GM12875 (cell line): Measurements from ENCODE around the gene ASTN1.

Experiments
- H3K4me3 ChIP-seq: one replicate; pipeline ENCODE4 v1.5.1; 2011; ENCODE audit warnings: low read depth, low read length, control low read depth
- CTCF ChIP-seq: IDR thresholded peaks from 2 replicates; pipeline ENCODE4 v1.5.1; 2011; ENCODE audit warnings: low read depth, mild to moderate bottlenecking, control low read depth, inconsistent platforms, low read length, moderate library complexity, borderline replicate concordance; ENCODE audit not compliant: insufficient read depth

ASTN1 gene

DNA sequence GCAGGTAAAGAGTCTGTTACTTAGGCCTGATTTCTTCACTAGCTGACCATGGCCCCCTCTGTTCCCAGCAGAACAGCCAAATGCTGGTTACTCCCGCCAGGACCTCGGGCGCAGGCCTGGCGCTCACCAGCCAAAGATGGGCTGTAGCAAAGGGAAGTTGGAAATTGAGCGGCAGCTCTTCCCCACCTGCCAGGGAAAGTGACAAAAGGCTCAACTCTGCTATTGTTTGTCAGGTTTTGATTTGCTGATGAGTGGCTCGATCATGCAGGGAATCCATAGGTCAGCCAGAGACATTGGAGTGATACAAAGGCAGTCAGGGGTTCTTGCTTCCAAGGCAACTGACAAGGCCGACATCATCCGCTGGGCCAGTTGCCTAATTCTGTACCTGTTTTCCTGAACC lies 120.1 kb downstream of the ASTN1 start:
- no peak for TF ChIP-seq CTCF
- no peak overlapping the region for H3K4me3 ChIP-seq

DNA sequence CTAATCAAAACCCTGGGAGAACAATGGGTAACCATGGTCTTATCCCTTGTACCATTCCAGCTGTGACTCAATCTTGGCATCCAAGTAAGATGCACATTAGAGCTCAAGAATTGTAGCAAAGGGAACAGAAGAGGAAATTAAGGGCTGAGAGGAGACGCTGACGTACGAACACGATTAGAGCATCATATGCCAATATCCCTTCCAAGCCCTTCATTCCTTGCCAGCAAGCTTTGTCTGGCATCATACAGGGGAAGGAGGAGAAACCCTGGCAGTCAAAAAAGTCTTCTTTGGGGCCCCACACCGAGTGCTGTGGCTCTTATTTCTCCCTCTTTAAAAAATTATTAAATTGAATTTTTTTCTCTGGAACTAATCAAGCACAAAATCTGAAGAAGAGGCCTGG lies 120.9 kb downstream of the ASTN1 start:
- no peak overlapping the region for H3K4me3 ChIP-seq
- no peak for TF ChIP-seq CTCF

- TF ChIP-seq CTCF = no peak
- H3K4me3 ChIP-seq = no peak overlapping the region
These were observed 128.9 kb downstream of the ASTN1 start for GRCh38 chr1:177035586-177035985.

DNA sequence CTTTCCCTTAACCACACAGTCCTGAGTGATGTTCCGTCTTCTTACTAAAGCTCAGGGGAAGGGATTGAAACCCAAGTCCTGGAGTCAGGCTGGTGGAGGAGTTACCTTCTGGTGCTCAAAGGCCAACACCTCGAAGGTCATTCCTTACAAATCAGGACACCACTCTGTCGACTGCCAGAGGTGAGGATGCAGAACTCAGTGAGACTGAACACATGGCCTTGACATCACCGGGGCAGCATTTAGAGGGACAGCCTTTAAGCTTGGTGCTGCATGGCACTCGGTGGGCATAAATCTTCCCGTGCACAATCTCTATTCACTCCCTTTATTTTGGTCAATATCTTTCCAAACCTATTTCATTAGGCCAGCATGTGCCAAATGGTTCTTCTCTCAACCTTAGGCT lies 130.9 kb downstream of the ASTN1 start:
- no peak for TF ChIP-seq CTCF

GRCh38 chr1:177032434-177032833 lies 132.1 kb downstream of the ASTN1 start:
- no peak for TF ChIP-seq CTCF
- no peak overlapping the region for H3K4me3 ChIP-seq

More for the DNA sequence above, 130.9 kb downstream of the ASTN1 start:
- H3K4me3 ChIP-seq = no peak overlapping the region

DNA sequence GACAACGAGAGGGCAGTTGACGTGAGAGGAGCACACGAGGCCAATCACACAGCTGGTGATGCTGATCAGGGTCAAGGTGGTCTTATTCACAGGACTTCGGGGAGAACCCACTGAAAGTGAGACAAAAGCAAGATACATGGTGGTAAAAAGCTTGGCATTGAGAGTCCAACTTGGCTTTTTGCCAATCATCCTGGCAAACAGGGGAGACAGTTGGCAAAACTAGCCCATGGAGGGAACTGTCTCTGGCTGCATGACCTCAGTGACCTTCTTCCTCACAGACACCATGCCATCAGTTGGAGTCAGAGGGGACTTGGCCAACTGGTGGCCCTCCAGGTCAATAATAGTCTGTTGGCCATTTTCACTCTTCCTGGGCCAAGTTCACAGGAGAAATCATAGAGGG lies 139.9 kb downstream of the ASTN1 start:
- TF ChIP-seq CTCF = no peak
- no peak overlapping the region for H3K4me3 ChIP-seq

- no peak overlapping the region for H3K4me3 ChIP-seq
- no peak for TF ChIP-seq CTCF
These were observed 140.8 kb downstream of the ASTN1 start for GRCh38 chr1:177023726-177024125.
